DND-41 (cell line): ENCODE results near the gene NUDT9.

Source experiments
- EZH2 ChIP-seq: IDR thresholded peaks from 3 replicates; pipeline ENCODE4 v1.6.1; 2012; ENCODE audit warnings: borderline replicate concordance, low read depth, mild to moderate bottlenecking, moderate library complexity, low read length, inconsistent platforms; ENCODE audit not compliant: severe bottlenecking
- TF ChIP-seq, protein P1 (sequence below): IDR thresholded peaks from 2 replicates; pipeline ENCODE4 v1.5.1; 2012; ENCODE audit warnings: borderline replicate concordance, low read length, moderate library complexity, mild to moderate bottlenecking; ENCODE audit not compliant: poor library complexity, severe bottlenecking; ENCODE audit errors: extremely low read depth

DNA sequence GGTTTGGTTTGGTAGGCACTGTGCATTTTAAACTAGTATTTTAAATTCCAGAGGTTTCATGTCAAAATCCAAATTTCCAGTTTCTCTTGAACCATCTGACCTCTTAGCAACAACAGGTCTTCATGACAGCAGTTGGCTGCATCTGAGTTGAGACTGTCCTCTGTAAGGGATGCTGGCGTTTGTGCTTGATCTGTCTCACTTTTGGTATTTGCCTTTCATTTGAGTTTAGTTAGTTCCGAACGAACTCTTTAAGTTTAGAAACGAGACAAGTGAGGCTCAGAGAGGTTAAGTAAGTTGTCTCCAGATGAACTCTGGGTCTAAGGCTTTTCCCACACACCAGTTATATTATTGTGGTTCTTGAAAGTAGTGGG lies 77.7 kb downstream of the NUDT9 start:
- TF ChIP-seq EZH2 = no peak
- TF ChIP-seq, protein P1, sequence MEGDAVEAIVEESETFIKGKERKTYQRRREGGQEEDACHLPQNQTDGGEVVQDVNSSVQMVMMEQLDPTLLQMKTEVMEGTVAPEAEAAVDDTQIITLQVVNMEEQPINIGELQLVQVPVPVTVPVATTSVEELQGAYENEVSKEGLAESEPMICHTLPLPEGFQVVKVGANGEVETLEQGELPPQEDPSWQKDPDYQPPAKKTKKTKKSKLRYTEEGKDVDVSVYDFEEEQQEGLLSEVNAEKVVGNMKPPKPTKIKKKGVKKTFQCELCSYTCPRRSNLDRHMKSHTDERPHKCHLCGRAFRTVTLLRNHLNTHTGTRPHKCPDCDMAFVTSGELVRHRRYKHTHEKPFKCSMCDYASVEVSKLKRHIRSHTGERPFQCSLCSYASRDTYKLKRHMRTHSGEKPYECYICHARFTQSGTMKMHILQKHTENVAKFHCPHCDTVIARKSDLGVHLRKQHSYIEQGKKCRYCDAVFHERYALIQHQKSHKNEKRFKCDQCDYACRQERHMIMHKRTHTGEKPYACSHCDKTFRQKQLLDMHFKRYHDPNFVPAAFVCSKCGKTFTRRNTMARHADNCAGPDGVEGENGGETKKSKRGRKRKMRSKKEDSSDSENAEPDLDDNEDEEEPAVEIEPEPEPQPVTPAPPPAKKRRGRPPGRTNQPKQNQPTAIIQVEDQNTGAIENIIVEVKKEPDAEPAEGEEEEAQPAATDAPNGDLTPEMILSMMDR = no peak
